A549 (cell line): ENCODE data around the gene IFNA6. TPM values are rescaled to one million over a fixed set of nuclear protein-coding genes. Genes with fewer than 3 reads are reported as not detected.
A peak's percentile ranks its signal among the peaks of the same experiment; 100 is the strongest.

Experiments
- ATAC-seq, 2 experiments: fragments of 200-7000 bp in 1 of 2; fragments of >200 bp in 1 of 2; cut with Nextera tagmentation in 1 of 2; cut with Tn5 transposase in 1 of 2; 3 replicates each; pipeline versions ENCODE4 v1.8.0 to v1.9.1; 2018 to 2020; ENCODE audit warnings: mild to moderate bottlenecking in 1 of 2, moderate library complexity in 1 of 2
- CTCF ChIA-PET: fragments of 300-600 bp; sonication (Branson Sonifier 250); formaldehyde crosslinking; extraction: SDS; loops from one replicate; lab custom pipeline; 2021; ENCODE audit warnings: antibody characterized with exemption, inconsistent platforms; lab: Yijun Ruan, JAX
- POLR2A ChIA-PET: fragments of 350-600 bp; formaldehyde crosslinking; extraction: SDS; loops from one replicate; lab custom pipeline; 2021; ENCODE audit warnings: antibody characterized with exemption, inconsistent platforms; lab: Yijun Ruan, JAX
- DNase-seq, 2 experiments: peaks; one replicate each; pipeline versions ENCODE4 v3.0.0 to v3.0.0-alpha.2; 2011 to 2016; ENCODE audit warnings: low read depth in 1 of 2, low spot score in 1 of 2
- FAIRE-seq: peaks from 2 replicates; lab custom pipeline; 2011; peaks lifted over from hg19 to GRCh38; lab: Jason Lieb, UNC
- H3K27ac ChIP-seq, 2 experiments: fragments of >200 bp; sonication (Bioruptor Twin); formaldehyde crosslinking; 3 replicates each; pipeline ENCODE4 v1.5.1; 2016 to 2017
- H3K4me1 ChIP-seq: fragments of >200 bp; sonication (Bioruptor Twin); formaldehyde crosslinking; 3 replicates; pipeline ENCODE4 v1.6.1; 2016
- H3K4me2 ChIP-seq: fragments of >200 bp; sonication (Bioruptor Twin); formaldehyde crosslinking; 3 replicates; pipeline ENCODE4 v1.6.1; 2016
- H3K4me3 ChIP-seq: fragments of >200 bp; sonication (Bioruptor Twin); formaldehyde crosslinking; 3 replicates; pipeline ENCODE4 v1.5.1; 2016
- H3K9me3 ChIP-seq: fragments of >200 bp; sonication (Bioruptor Twin); formaldehyde crosslinking; 3 replicates; pipeline ENCODE4 v1.6.1; 2016
- CBX2 ChIP-seq: fragments of 200-600 bp; sonication (generic); IDR thresholded peaks from 2 replicates; pipeline ENCODE4 v1.6.1; 2016; ENCODE audit warnings: low read depth, mild to moderate bottlenecking, borderline replicate concordance
- CHD2 ChIP-seq: fragments of 150-350 bp; IDR thresholded peaks from 2 replicates; pipeline ENCODE4 v1.6.1; 2014; ENCODE audit warnings: low read length; ENCODE audit not compliant: partially characterized antibody
- CHD4 ChIP-seq: fragments of 200-600 bp; sonication (generic); IDR thresholded peaks from 2 replicates; pipeline ENCODE4 v1.6.1; 2016; ENCODE audit warnings: antibody characterized with exemption, mild to moderate bottlenecking, borderline replicate concordance
- CTCF ChIP-seq: fragments of >200 bp; sonication (Bioruptor Twin); formaldehyde crosslinking; IDR thresholded peaks from 3 replicates; pipeline ENCODE4 v1.5.1; 2016
- EHF ChIP-seq: fragments of 250-450 bp; sonication (Bioruptor Pico); IDR thresholded peaks from 2 replicates; pipeline ENCODE4 v1.5.0; 2020; ENCODE audit warnings: mild to moderate bottlenecking
- EP300 ChIP-seq, 2 experiments: fragments of >200 bp; sonication (Bioruptor Twin); formaldehyde crosslinking; IDR thresholded peaks; 2 replicates in 1 of 2; 3 replicates in 1 of 2; pipeline ENCODE4 v1.6.1; 2016 to 2017
- FOSL2 ChIP-seq, 2 experiments: fragments of 450-650 bp in 1 of 2; fragments of >200 bp in 1 of 2; sonication (Bioruptor Twin) in 1 of 2; formaldehyde crosslinking; IDR thresholded peaks; 2 replicates each; pipeline versions ENCODE4 v1.5.0 to v1.6.1; 2016 to 2020; ENCODE audit warnings: mild to moderate bottlenecking in 1 of 2, moderate library complexity in 1 of 2
- HOXB13 ChIP-seq: fragments of 250-450 bp; sonication (Bioruptor Pico); IDR thresholded peaks from 2 replicates; pipeline ENCODE4 v1.5.0; 2020; ENCODE audit warnings: low read depth, mild to moderate bottlenecking, moderate library complexity
- HOXB5 ChIP-seq: fragments of 250-450 bp; sonication (Bioruptor Pico); IDR thresholded peaks from 2 replicates; pipeline ENCODE4 v1.5.0; 2020; ENCODE audit warnings: mild to moderate bottlenecking, moderate library complexity
- JUN ChIP-seq, 2 experiments: fragments of >200 bp; sonication (Bioruptor Twin); formaldehyde crosslinking; IDR thresholded peaks; 2 replicates in 1 of 2; 3 replicates in 1 of 2; pipeline ENCODE4 v1.6.1; 2016 to 2017
- JUNB ChIP-seq: fragments of >200 bp; sonication (Bioruptor Twin); formaldehyde crosslinking; IDR thresholded peaks from 2 replicates; pipeline ENCODE4 v1.6.1; 2016
- KDM1A ChIP-seq: fragments of 200-600 bp; sonication (generic); IDR thresholded peaks from 2 replicates; pipeline ENCODE4 v1.6.1; 2016; ENCODE audit warnings: low read depth, mild to moderate bottlenecking
- MAZ ChIP-seq: fragments of 150-350 bp; IDR thresholded peaks from 2 replicates; pipeline ENCODE4 v1.6.1; 2014; ENCODE audit warnings: antibody characterized with exemption, low read depth, low read length, borderline replicate concordance
- NFE2L2 ChIP-seq: fragments of 150-350 bp; conservative IDR thresholded peaks from 2 replicates; pipeline ENCODE4 v1.6.1; 2014; ENCODE audit warnings: low read length
- POLR2A ChIP-seq: IDR thresholded peaks from 2 replicates; pipeline ENCODE4 v1.6.1; 2012; ENCODE audit warnings: mild to moderate bottlenecking, low read length
- POLR2AphosphoS2 ChIP-seq: conservative IDR thresholded peaks from 2 replicates; pipeline ENCODE4 v1.6.1; 2012; ENCODE audit warnings: low read length, improper control_type of control experiment, inconsistent platforms
- RAD21 ChIP-seq, 2 experiments: fragments of >200 bp in 1 of 2; sonication (Bioruptor Twin) in 1 of 2; formaldehyde crosslinking in 1 of 2; IDR thresholded peaks in 1 of 2; conservative IDR thresholded peaks in 1 of 2; 2 replicates in 1 of 2; 3 replicates in 1 of 2; pipeline ENCODE4 v1.6.1; 2012 to 2018; ENCODE audit warnings: inconsistent platforms in 1 of 2
- RARB ChIP-seq: fragments of 250-450 bp; sonication (Bioruptor Pico); IDR thresholded peaks from 2 replicates; pipeline ENCODE4 v1.8.0; 2021; ENCODE audit warnings: mild to moderate bottlenecking, moderate library complexity
- RCOR1 ChIP-seq: fragments of 150-350 bp; IDR thresholded peaks from 2 replicates; pipeline ENCODE4 v1.6.1; 2014; ENCODE audit warnings: antibody characterized with exemption, low read length, low read depth
- RFX5 ChIP-seq: fragments of 450-650 bp; IDR thresholded peaks from 2 replicates; pipeline ENCODE4 v1.7.1; 2014; ENCODE audit warnings: antibody characterized with exemption, mild to moderate bottlenecking, moderate library complexity
- SREBF2 ChIP-seq: fragments of 450-650 bp; IDR thresholded peaks from 2 replicates; pipeline ENCODE4 v1.6.1; 2014; ENCODE audit warnings: mild to moderate bottlenecking, moderate library complexity
- USF2 ChIP-seq: fragments of 450-650 bp; IDR thresholded peaks from 2 replicates; pipeline ENCODE4 v1.6.1; 2014; ENCODE audit warnings: antibody characterized with exemption
- ZSCAN20 ChIP-seq: fragments of 250-450 bp; sonication (Bioruptor Pico); IDR thresholded peaks from 2 replicates; pipeline ENCODE4 v1.8.0; 2022; ENCODE audit warnings: mild to moderate bottlenecking, moderate library complexity
- WGBS: methylation state at CpG from one replicate; pipeline ENCODE4 v1.1.6; 2017; ENCODE audit errors: missing lambda C conversion rate; 5-methylcytosine and 5-hydroxymethylcytosine counted together
- polyA plus RNA-seq, 4 experiments: library from polyadenylated mRNA; depleted of rRNA in 3 of 4; stranded (reverse); fragments of >200 nt; fragmentation: RNase III in 1 of 4; extraction: RNeasy Plus Mini Kit Qiagen cat#74134 plus additional on column Dnase treatment in 1 of 4; gene quantifications; 2 replicates in 3 of 4; 3 replicates in 1 of 4; pipeline ENCODE4 v1.2.3, GENCODE V29; 2011 to 2017
- TF ChIP-seq, protein P1 (sequence below): IDR thresholded peaks from 2 replicates; pipeline ENCODE4 v1.6.1; 2012
- TF ChIP-seq, protein P2 (sequence below): fragments of 250-450 bp; sonication (Bioruptor Pico); IDR thresholded peaks from 2 replicates; pipeline ENCODE4 v1.5.0; 2020; ENCODE audit warnings: low read depth, mild to moderate bottlenecking, moderate library complexity
- TF ChIP-seq, protein P3 (sequence below): fragments of >200 bp; sonication (Bioruptor Twin); formaldehyde crosslinking; IDR thresholded peaks from 3 replicates; pipeline ENCODE4 v1.6.1; 2016

IFNA6 gene
- polyA plus RNA-seq, 2 of the 4 experiments (the other 2 are of a cell fraction), result not detected

GRCh38 chr9:21392270-21392669, 41.6 kb upstream of the IFNA6 start:
- Histone ChIP-seq H3K4me3 (no peak overlapping the region), H3K27ac (no peak overlapping the region), H3K9me3 (no peaks in the 10 kb centered on the region), H3K4me1 (no peaks in the 10 kb centered on the region), H3K4me2 (no peak overlapping the region)
- no peak for TF ChIP-seq RCOR1
- 0 out of 3 replicates have a peak, but pooled peaks have one; percentile 7 for TF ChIP-seq CTCF
- no peak for TF ChIP-seq EP300 (IDR thresholded peaks at IDR 0.05)
- WGBS, result 46% methylated on average over 6 of the region's 6 CpGs
- DNase-seq (peak; percentile 37 to 83), ATAC-seq (peak; percentile 95 to 98), FAIRE-seq (peak; percentile 51)
- CTCF ChIA-PET, result interaction anchor here (0.6 to 2.3 kb wide), 7 partner anchors 10 to 156 kb away, joined by 3 to 7 read pairs (median 5); no protein-coding TSS in a partner anchor
- POLR2A ChIA-PET, result interaction anchor here (1.0 kb wide), 1 partner anchor 57 kb away, joined by 3 read pairs; the partner anchor contains the start of gene KLHL9

GRCh38 chr9:21385131-21385670, 34.5 kb upstream of the IFNA6 start, which contains the start of gene IFNA2:
Gene IFNA2 (minus strand): TSS chr9:21385398. CDS start chr9:21385329, 69 bp downstream.
- POLR2A ChIA-PET, result no interaction called here
- DNase-seq, result no peak

GRCh38 chr9:21383627-21384026, 32.9 kb upstream of the IFNA6 start:
- FAIRE-seq (no peak), DNase-seq (no peak), ATAC-seq (no peak)
- Histone ChIP-seq H3K4me1 (peaks cover 7% of the 10 kb centered on the region; the same call in 1 of the 3 replicates), H3K9me3 (no peaks in the 10 kb centered on the region), H3K4me3 (no peak overlapping the region), H3K4me2 (no peak overlapping the region), H3K27ac (no peak overlapping the region)
- TF ChIP-seq JUN (IDR thresholded peaks at IDR 0.05), result no peak
- no peak for TF ChIP-seq CHD2
- TF ChIP-seq POLR2A, result no peak
- TF ChIP-seq EP300 (IDR thresholded peaks at IDR 0.05), result no peak
- TF ChIP-seq EHF (CRISPR knock-in tag), result no peak
- no peak for TF ChIP-seq MAZ
- TF ChIP-seq KDM1A, result no peak
- no peak for TF ChIP-seq HOXB5 (CRISPR knock-in tag)
- no peak for TF ChIP-seq JUNB
- no peak for TF ChIP-seq ZSCAN20 (CRISPR knock-in tag)
- TF ChIP-seq FOSL2 (IDR thresholded peaks at IDR 0.05), result no peak
- TF ChIP-seq FOSL2 (CRISPR knock-in tag; IDR thresholded peaks at IDR 0.05), result no peak
- TF ChIP-seq POLR2AphosphoS2, result no peak
- no peak for TF ChIP-seq CHD4
- ChIA-PET CTCF (no interaction called here), POLR2A (no interaction called here)
- WGBS, result 36% methylated on average over 4 of the region's 4 CpGs

More at GRCh38 chr9:21385131-21385670, 34.5 kb upstream of the IFNA6 start, which contains the start of gene IFNA2:
- H3K9me3 ChIP-seq, result no peaks in the 10 kb centered on the region
- TF ChIP-seq JUNB (no peak), RARB (no peak), POLR2AphosphoS2 (no peak), RFX5 (no peak), POLR2A (no peak), CBX2 (no peak), RCOR1 (no peak), NFE2L2 (no peak), HOXB13 (CRISPR knock-in tag) (no peak), USF2 (no peak), SREBF2 (no peak), RAD21 (conservative IDR thresholded peaks at IDR 0.05 in 1 of 2, IDR thresholded peaks at IDR 0.05 in 1 of 2) (no peak)
- TF ChIP-seq, protein P1, sequence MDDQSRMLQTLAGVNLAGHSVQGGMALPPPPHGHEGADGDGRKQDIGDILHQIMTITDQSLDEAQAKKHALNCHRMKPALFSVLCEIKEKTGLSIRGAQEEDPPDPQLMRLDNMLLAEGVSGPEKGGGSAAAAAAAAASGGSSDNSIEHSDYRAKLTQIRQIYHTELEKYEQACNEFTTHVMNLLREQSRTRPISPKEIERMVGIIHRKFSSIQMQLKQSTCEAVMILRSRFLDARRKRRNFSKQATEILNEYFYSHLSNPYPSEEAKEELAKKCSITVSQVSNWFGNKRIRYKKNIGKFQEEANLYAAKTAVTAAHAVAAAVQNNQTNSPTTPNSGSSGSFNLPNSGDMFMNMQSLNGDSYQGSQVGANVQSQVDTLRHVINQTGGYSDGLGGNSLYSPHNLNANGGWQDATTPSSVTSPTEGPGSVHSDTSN, result no peak
- TF ChIP-seq, protein P2, sequence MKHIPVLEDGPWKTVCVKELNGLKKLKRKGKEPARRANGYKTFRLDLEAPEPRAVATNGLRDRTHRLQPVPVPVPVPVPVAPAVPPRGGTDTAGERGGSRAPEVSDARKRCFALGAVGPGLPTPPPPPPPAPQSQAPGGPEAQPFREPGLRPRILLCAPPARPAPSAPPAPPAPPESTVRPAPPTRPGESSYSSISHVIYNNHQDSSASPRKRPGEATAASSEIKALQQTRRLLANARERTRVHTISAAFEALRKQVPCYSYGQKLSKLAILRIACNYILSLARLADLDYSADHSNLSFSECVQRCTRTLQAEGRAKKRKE (CRISPR knock-in tag), result no peak
- TF ChIP-seq, protein P3, sequence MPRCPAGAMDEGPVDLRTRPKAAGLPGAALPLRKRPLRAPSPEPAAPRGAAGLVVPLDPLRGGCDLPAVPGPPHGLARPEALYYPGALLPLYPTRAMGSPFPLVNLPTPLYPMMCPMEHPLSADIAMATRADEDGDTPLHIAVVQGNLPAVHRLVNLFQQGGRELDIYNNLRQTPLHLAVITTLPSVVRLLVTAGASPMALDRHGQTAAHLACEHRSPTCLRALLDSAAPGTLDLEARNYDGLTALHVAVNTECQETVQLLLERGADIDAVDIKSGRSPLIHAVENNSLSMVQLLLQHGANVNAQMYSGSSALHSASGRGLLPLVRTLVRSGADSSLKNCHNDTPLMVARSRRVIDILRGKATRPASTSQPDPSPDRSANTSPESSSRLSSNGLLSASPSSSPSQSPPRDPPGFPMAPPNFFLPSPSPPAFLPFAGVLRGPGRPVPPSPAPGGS, result no peak
- no peak within 1 kb of the TSS for H3K4me2 ChIP-seq
- H3K4me3 ChIP-seq, result no peak within 1 kb of the TSS
- WGBS, result 10% methylated on average over 1 of the region's 1 CpG
- no peak for ATAC-seq
- CTCF ChIA-PET, result interaction anchor here (1.4 kb wide), 1 partner anchor 10 kb away, joined by 5 read pairs; no protein-coding TSS in a partner anchor
- H3K27ac ChIP-seq, result no peak within 1 kb of the TSS
- FAIRE-seq, result no peak
- H3K4me1 ChIP-seq, result peaks cover 7% of the 10 kb centered on the region; the same call in 1 of the 3 replicates
